HepG2 (cell line): ENCODE results near the gene AARS1. TPM values are rescaled to one million over a fixed set of nuclear protein-coding genes. Genes with fewer than 3 reads are reported as not detected.

Source experiments
- ATF5 ChIP-seq: sonication (generic); formaldehyde crosslinking; IDR thresholded peaks from 2 replicates; pipeline ENCODE4 v1.4.0; 2020; ENCODE audit warnings: mild to moderate bottlenecking, low read depth, missing genetic modification reagents
- ATF7 ChIP-seq, 2 experiments: fragments of 450-650 bp in 1 of 2; sonication (generic) in 1 of 2; formaldehyde crosslinking in 1 of 2; IDR thresholded peaks; 2 replicates each; pipeline versions ENCODE4 v1.4.0 to v1.6.1; 2016 to 2020; ENCODE audit warnings: antibody characterized with exemption in 1 of 2, mild to moderate bottlenecking in 1 of 2, missing genetic modification reagents in 1 of 2
- BRD4 ChIP-seq: sonication (generic); formaldehyde crosslinking; IDR thresholded peaks from 2 replicates; pipeline ENCODE4 v1.4.0; 2020; ENCODE audit warnings: missing genetic modification reagents
- ELF3 ChIP-seq: IDR thresholded peaks from 2 replicates; pipeline ENCODE4 v1.6.1; 2016; ENCODE audit warnings: missing genetic modification reagents, missing compliant biosample characterization
- GATAD1 ChIP-seq: IDR thresholded peaks from 2 replicates; pipeline ENCODE4 v1.6.1; 2016; ENCODE audit warnings: missing genetic modification reagents, missing compliant biosample characterization
- KLF13 ChIP-seq: sonication (generic); formaldehyde crosslinking; IDR thresholded peaks from 2 replicates; pipeline ENCODE4 v1.4.0; 2020; ENCODE audit warnings: mild to moderate bottlenecking, missing genetic modification reagents
- KMT2A ChIP-seq: sonication (generic); formaldehyde crosslinking; IDR thresholded peaks from 2 replicates; pipeline ENCODE4 v1.4.0; 2020; ENCODE audit warnings: missing genetic modification reagents
- NR2C2 ChIP-seq: sonication (generic); formaldehyde crosslinking; IDR thresholded peaks from 2 replicates; pipeline ENCODE4 v1.4.0; 2020; ENCODE audit warnings: missing genetic modification reagents, mild to moderate bottlenecking, moderate library complexity, borderline replicate concordance
- POLR2AphosphoS2 ChIP-seq: IDR thresholded peaks from 2 replicates; pipeline ENCODE4 v1.6.1; 2011; ENCODE audit warnings: low read depth, low read length, improper control_type of control experiment
- RFX5 ChIP-seq: IDR thresholded peaks from 2 replicates; pipeline ENCODE4 v1.6.1; 2011; ENCODE audit warnings: low read depth, low read length, improper control_type of control experiment
- SP4 ChIP-seq: sonication (generic); formaldehyde crosslinking; IDR thresholded peaks from 2 replicates; pipeline ENCODE4 v1.8.1; 2023; ENCODE audit warnings: mild to moderate bottlenecking, missing genetic modification reagents
- SPEN ChIP-seq: sonication (generic); formaldehyde crosslinking; IDR thresholded peaks from 2 replicates; pipeline ENCODE4 v1.5.1; 2020; ENCODE audit warnings: low read depth, mild to moderate bottlenecking, missing genetic modification reagents
- ZBTB1 ChIP-seq: sonication (generic); formaldehyde crosslinking; IDR thresholded peaks from 2 replicates; pipeline ENCODE4 v1.4.0; 2020; ENCODE audit warnings: missing genetic modification reagents, borderline replicate concordance
- ZBTB40 ChIP-seq, 2 experiments: fragments of 450-650 bp in 1 of 2; sonication (generic) in 1 of 2; formaldehyde crosslinking in 1 of 2; IDR thresholded peaks; 2 replicates each; pipeline versions ENCODE4 v1.6.1 to v1.8.0; 2016 to 2022; ENCODE audit warnings: antibody characterized with exemption in 1 of 2, mild to moderate bottlenecking in 1 of 2, missing genetic modification reagents in 1 of 2
- ZNF34 ChIP-seq: sonication (generic); formaldehyde crosslinking; IDR thresholded peaks from 2 replicates; pipeline ENCODE4 v1.4.0; 2020; ENCODE audit warnings: mild to moderate bottlenecking, missing genetic modification reagents, borderline replicate concordance
- ZNF414 ChIP-seq: sonication (generic); formaldehyde crosslinking; IDR thresholded peaks from 2 replicates; pipeline ENCODE4 v1.5.0; 2020; ENCODE audit warnings: missing genetic modification reagents
- ZNF569 ChIP-seq: sonication (generic); formaldehyde crosslinking; IDR thresholded peaks from 2 replicates; pipeline ENCODE4 v1.5.0; 2020; ENCODE audit warnings: mild to moderate bottlenecking, missing genetic modification reagents, moderate library complexity, borderline replicate concordance
- ZNF777 ChIP-seq: sonication (generic); formaldehyde crosslinking; IDR thresholded peaks from 2 replicates; pipeline ENCODE4 v1.4.0; 2020; ENCODE audit warnings: missing genetic modification reagents
- polyA plus RNA-seq, 8 experiments: library from polyadenylated mRNA; depleted of rRNA in 3 of 8; stranded (reverse) in 7 of 8; unstranded in 1 of 8; fragments of >200 nt; fragmentation: Illumina TruSeq in 4 of 8; extraction: Trizol in 4 of 8; gene quantifications; 2 replicates each; pipeline versions ENCODE4 v1.2.1 to v1.2.3, GENCODE V29; 2011 to 2016; ENCODE audit warnings: low read depth in 4 of 8, missing spikeins in 1 of 8, mixed read lengths in 1 of 8; ENCODE audit not compliant: insufficient read depth in 1 of 8
- total RNA-seq, 5 experiments: library from RNA; depleted of rRNA; stranded (reverse); fragments of >200 nt; fragmentation: Illumina TruSeq; extraction: Trizol; gene quantifications; 2 replicates each; pipeline ENCODE4 v1.2.3, GENCODE V29; 2016; ENCODE audit warnings: low read depth in 1 of 5

Gene AARS1
- total and polyA plus RNA-seq, 2 of the 13 experiments (the other 11 are each of a cell fraction or from before 2014, with no cell fraction given) = 107 to 132 TPM

GRCh38 chr16:70289229-70290094 is at the start of gene AARS1 (continued):
- TF ChIP-seq RFX5 = peak; percentile 57; the same call in 1 of the 2 replicates
- TF ChIP-seq ELF3 (CRISPR knock-in tag) = peak; percentile 60
- no peak for TF ChIP-seq ZNF34 (CRISPR knock-in tag)
- peak; percentile 95 for TF ChIP-seq BRD4
- peak; percentile 83 for TF ChIP-seq SPEN (CRISPR knock-in tag)
- TF ChIP-seq POLR2AphosphoS2 = peak; percentile 53
- TF ChIP-seq ZBTB1 (CRISPR knock-in tag) = no peak
- peak; percentile 60 for TF ChIP-seq SP4 (CRISPR knock-in tag)
- no peak; the same call in 1 of the 2 replicates for TF ChIP-seq ZNF569 (CRISPR knock-in tag)
- TF ChIP-seq NR2C2 (CRISPR knock-in tag) = peak; percentile 58
- TF ChIP-seq ATF5 = peak; percentile 95
- 0 out of 2 replicates have a peak, but pooled peaks have one; percentile 11 for TF ChIP-seq ZNF414
- peak; percentile 58; the same call in 1 of the 2 replicates for TF ChIP-seq ATF7 (IDR thresholded peaks at IDR 0.05)
- TF ChIP-seq ATF7 (CRISPR knock-in tag; IDR thresholded peaks at IDR 0.05) = no peak
- TF ChIP-seq KLF13 (CRISPR knock-in tag) = peak; percentile 69; the same call in 1 of the 2 replicates
- peak; percentile 79 for TF ChIP-seq GATAD1 (CRISPR knock-in tag)
- TF ChIP-seq KMT2A (CRISPR knock-in tag) = peak; percentile 84
- no peak for TF ChIP-seq ZBTB40 (IDR thresholded peaks at IDR 0.05)
- TF ChIP-seq ZBTB40 (CRISPR knock-in tag; IDR thresholded peaks at IDR 0.05) = peak; percentile 77
- TF ChIP-seq ZNF777 = peak; percentile 57; the same call in 1 of the 2 replicates
